ENCODE results near the gene HDAC4.

Gene HDAC4

DNA sequence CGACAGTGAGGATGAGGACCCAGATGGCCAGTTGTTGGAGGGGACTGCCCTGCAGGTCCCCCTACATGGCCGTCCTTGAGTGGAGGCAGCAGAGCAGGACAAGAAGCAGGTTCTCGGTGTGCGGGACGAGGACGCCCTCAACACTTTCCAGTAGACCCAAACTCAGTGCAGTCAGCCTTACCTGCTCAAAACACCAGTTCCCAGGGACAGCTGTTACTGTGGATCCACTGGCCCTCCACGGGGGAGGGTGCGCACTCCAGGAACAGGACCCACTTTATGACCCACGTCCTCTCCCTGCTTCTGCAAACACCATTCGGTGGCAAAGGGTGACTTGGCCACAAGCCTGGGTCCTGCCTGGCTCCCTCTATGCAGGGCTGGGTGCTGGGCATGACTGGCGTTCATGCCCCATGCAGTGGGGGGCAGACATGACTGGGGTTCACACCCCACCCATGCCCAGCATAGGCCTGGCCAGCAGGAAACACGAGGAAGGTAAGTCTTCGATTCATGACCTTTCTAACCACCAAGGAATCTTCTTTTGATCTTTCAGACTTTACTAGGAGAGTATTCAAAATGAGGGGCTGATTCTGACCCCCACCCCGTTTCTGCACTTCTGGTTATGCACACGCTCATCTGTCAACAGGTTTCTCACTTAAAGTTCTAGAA, 233.7 kb downstream of the HDAC4 start:
- no peak for DNase-seq (ENCODE audit: low spot score)

DNA sequence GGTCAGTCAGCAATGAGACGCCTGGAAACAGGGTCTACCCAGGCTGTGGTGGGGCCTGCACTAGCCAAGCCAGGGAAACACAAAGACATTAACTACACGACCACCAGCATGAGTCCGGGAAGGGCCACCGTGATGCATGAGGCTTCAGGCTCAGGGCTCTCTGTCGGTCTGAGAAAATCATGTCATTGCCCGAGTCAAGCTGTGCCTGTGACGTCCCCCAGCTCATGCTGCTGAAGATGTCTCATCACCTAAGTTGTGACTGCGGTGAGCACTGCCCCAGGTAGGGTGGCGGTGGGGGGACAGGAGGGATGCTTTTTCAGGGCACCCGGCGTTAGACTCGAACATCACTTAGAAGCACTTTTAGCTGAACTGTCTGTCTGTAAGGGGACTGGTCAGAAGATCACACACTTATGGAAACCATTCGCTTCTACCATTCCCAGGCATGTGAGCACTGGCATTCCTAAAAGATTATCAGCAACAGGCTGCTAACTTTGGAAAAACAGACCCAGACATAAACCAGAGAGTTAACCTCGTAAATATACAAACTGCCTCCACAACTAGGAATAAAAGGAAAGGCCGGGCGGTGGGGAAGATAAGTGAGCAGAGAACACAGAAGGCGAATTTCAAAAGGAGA, 234.5 kb downstream of the HDAC4 start:
- DNase-seq (ENCODE audit: low spot score) = no peak

- no peak for DNase-seq (ENCODE audit: low spot score)
Measured at GRCh38 chr2:239165206-239165831, 235.5 kb downstream of the HDAC4 start.

- no peak for DNase-seq (ENCODE audit: low spot score)
Measured at GRCh38 chr2:239164335-239164871, 236.4 kb downstream of the HDAC4 start.

GRCh38 chr2:239163688-239164334, 237.0 kb downstream of the HDAC4 start:
- no peak for DNase-seq (ENCODE audit: low spot score)

DNA sequence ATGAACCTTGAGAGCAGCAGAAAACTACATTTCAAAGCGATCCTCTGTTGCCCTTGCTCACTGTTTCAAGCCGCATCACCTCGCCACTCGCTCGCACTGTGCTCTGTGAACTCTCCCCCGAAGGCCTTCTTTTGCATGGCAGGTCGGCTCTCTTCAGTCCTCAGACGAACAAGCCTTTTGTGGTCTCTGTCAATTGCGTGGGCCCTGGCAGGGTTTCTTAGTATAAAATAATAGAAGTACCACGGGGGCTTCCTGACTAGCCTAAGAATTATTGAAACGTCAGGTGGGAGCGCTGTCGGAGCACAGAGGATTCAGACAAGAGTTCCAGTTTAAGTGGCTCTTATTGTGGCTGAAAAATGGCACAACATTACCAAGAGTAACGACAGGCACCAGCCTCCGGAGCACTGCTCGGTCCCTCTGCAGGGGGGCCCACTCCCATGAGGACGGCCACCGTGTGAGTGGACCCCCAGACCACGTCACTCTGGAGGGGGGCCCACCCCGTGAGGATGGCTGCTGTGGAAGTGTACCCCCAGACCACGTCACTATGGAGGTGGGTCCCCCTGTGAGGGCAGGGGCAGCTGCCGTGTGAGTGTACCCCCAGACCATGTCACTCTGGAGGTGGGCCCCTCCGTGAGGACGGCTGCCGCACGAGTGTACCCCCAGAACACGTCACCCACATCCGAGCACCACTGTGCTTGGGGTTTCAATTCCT, 237.7 kb downstream of the HDAC4 start:
- no peak for DNase-seq (ENCODE audit: low spot score)

DNA sequence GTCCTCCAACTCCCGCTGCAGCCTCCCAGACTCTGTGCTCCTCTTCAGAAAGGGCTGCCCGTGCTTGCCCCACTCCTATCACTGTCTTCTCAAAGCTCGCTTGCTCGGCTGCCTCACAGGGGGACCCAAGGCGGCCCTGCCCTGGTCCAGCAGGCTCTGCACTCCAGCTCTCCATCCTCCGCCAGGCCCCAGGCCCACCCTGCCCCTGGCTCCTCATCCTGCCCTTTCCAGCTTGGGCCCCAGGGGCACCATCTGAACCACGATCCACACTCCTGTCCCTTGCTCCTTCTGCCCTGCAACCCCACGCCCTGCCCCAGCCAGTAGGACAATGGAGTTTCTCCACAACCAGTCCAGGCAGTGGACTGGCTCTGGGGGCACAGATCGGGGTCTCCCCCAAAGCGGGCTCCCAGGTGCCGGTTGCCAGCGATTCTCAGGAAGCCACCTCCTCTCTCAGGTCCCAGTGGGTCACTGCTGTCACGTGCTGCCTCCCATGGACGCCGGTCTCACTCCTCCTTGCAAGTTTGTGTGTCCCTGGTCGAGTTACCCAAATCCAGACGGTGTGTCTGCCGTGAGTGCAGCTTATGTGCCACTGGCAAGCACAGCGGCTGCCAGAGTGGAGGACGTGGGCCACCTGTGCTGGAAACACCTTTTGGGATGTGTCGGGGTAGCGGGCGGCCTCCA, 238.5 kb downstream of the HDAC4 start:
- no peak for DNase-seq (ENCODE audit: low spot score)

DNA sequence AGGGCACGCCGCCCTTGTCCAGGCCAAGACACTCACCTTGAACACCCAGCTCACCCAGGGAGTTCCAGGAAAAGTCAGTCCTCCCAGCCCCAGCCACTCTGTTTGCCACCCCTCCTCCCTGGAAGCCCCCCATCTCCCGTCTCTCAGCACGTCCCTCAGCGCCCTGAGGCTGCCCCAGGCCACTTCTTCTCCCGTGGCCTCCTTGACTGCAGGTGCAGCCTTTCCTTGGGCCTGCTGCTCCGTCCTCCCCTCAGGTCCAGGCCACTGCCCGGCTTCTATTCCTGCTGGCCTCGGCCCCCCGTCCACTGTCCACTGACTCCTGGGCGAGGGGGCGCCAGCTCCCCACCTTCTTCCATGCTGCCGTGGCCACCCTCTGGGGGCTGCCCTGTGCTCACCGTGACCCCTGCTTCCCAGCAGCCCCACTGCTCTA, 239.1 kb downstream of the HDAC4 start:
- no peak for DNase-seq (ENCODE audit: low spot score)

DNA sequence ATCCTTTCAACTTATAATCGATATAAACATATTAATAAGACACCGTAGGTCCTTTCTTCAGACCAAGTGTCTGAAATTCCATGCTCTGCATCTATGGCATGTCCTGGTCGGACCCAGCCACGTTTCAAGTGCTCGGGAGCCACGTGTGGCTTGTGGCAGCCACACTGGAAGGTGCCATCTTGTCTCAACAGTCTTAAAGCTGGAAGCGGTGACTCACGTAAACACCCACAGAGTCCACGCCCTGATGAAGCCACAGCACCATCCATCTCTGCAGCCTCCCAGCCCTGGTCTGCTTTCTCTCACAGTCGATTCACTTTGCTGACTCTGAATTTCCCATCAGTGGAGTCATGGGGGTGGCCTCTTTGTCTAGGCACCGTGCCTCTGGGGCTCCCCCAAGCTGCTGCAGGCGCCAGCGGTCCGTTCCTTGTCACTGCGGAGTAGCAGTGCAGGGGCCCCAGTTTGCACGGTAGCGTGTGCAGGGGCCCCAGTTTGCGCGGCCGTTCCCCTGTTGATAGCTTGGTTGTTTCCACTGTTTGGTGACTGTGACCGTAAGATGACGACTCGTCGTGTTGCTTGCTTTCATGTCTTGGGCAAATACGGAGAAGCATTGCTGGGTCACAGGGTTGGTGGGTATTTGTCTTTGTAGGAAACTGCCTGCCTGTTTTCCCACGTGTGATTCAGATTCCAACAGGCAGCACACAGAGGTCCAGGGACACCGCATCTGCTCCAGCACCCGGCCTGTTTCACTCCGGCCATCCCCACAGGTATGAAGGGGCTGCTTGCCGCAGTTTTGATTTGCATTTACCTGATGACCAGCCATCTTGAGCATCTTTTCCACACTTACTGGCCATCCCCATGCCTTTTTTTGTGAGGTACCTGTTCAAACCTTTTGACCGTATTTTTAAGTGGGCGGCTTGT, 240.3 kb downstream of the HDAC4 start:
- DNase-seq (ENCODE audit: low spot score) = no peak

- DNase-seq (ENCODE audit: low spot score) = no peak
Measured at GRCh38 chr2:239159476-239159911, 241.3 kb downstream of the HDAC4 start.

DNA sequence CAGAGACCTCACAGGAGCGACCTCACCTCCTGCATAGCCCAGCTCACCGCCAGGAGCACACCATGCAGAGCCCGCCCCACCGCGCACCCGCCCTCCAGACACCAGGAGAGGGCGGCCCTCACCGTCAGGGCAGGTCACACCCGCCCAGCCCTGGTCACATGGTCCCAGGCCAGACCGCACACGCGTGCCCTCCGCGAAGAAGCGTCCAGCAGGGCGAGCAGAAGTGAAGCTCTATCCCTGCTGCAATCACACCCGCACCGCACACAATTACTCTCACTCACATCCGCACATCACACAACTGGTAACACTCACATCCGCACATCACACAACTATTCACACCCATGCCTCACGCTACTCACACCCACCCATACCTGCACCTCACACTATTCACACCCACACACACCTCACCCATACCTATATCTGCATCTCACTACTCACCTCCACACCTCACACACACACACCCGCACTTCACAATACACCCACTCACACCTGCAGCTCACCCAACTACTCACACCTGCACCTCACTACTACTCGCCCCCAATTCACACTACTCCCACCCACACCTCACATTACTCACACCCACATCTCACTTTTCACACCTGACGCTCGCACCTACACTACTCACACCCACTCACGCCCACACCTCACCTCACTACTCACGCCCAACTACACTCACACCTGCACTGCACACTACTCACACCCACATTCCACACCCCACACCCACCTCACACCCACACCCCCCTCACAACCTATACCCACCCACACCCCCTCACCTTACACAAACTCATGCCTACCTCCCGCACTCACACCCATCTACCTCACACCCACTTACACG, 242.0 kb downstream of the HDAC4 start:
- no peak for DNase-seq (ENCODE audit: low spot score)

GRCh38 chr2:239157771-239158170, 243.0 kb downstream of the HDAC4 start:
- DNase-seq (ENCODE audit: low spot score) = no peak

DNA sequence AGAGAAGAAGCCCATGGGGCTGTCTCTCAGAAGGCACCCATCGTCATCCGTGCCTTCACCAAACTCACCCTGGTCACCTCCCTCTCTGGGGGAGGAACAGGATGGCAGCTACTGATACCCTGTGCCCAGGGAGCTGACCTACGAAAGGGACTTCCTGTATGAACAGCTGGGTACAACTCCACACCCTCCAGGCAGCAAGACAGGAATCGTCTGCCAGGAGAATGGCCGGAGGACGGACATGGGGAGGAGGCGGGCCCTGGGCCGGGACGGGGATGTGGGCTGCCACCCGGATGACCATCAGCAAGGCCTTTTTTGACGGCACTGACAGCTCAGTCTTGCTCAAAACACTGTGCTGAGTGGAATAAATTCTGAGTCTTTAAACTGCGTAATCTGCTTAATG, 243.6 kb downstream of the HDAC4 start:
- DNase-seq (ENCODE audit: low spot score) = no peak

DNA sequence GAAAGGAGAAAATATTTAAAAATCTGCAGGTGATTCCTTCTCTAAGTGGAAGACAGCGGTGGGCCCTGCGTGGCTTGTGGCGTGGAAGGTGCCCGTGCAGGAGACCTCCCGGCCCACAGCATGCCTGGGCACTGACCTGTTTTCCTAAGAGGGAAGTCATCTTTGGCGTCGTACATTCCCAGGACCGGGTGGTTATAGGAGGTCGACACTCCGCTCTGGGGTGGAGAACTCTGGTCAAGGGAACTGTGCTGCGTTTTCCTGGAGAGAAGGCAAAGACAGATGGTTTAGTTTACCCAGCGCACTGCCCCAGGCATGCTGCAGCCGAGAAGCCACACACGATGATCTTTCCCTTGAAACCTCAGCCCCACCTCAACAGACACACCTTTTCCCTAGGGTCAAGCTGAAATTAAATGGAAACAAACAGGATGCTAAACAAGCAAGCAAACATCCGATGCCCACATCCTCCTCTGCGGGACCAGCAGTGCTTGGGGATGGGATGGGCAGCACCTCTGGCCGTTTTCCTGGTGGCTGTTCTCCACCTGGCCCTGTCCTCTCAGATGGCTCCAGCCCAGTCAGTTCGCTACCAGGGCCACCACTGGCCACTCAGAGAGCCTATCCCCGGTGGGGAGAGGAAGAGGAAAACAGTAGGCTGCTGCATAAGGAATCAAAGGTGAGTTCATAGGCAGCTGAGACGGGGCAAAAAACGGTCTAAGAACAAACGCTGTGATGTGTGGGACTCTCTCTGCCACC, 244.1 kb downstream of the HDAC4 start:
- no peak for DNase-seq (ENCODE audit: low spot score)

- no peak for DNase-seq (ENCODE audit: low spot score)
Measured at GRCh38 chr2:239155806-239156480, 244.9 kb downstream of the HDAC4 start.

DNA sequence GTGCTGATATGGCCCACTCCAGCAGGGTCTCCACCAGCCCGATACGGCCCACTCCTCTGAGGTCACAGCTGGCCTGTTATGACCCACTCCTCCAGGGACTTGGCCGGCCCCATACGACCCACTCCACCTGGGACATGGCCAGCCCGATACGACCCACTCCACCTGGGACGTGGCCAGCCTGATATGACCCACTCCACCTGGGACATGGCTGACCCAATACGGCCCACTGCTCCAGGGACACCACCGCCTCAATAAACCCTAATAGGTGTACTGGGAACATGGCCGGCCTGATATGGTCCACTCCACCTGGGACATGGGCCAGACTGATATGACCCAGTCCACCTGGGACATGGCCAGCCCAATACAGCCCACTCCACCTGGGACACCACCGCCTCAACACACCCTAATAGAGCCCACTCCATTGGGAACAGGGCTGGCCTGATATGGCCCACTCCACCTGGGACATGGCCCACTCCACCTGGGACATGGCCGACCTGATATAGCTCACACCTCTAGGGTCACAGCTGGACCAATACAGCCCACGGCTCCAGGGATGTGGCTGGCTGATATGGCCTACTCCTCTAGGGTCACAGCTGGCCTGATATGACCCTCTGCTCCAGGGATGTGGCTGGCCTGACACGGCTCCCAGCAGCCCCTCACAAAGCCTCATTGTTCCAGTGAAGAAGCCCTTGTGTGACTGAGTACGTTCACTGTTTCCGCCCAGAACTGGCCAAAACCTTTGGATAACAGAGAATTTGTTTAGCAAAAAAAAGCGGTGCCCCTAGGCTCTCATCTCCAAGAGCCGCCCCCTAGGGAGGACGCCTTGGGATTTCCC, 245.6 kb downstream of the HDAC4 start:
- no peak for DNase-seq (ENCODE audit: low spot score)
